OCI-LY3 (cell line): ENCODE results near the gene LYZL2.
A peak's percentile ranks its signal among the peaks of the same experiment; 100 is the strongest.

ENCODE experiments used
- H2AFZ ChIP-seq: fragments of 200-600, 300-600 bp; shearing (Covaris generic); 2 replicates; pipeline ENCODE4 v1.6.0; 2014; ENCODE audit warnings: antibody characterized with exemption, low read depth, low read length
- H3K27ac ChIP-seq: fragments of 200-600, 300-600 bp; sonication (generic); 2 replicates; pipeline ENCODE4 v1.5.1; 2014; ENCODE audit warnings: mild to moderate bottlenecking, low read length, moderate library complexity, mixed read lengths
- H3K27me3 ChIP-seq: fragments of 200-600, 300-600 bp; sonication (generic); 2 replicates; pipeline ENCODE4 v1.6.1; 2014; ENCODE audit warnings: low read depth, low read length, mixed read lengths
- H3K36me3 ChIP-seq: fragments of 200-600, 300-600 bp; sonication (generic); replicated peaks from 2 replicates; pipeline ENCODE3; 2014; ENCODE audit warnings: low read depth, low read length, mixed read lengths
- H3K4me1 ChIP-seq: fragments of 300-600, 200-600 bp; sonication (generic); 2 replicates; pipeline ENCODE4 v1.6.1; 2014; ENCODE audit warnings: low read length, mixed read lengths
- H3K4me2 ChIP-seq: fragments of 200-600, 300-600 bp; sonication (generic); 2 replicates; pipeline ENCODE4 v1.6.1; 2014; ENCODE audit warnings: low read length, mixed read lengths
- H3K4me3 ChIP-seq: fragments of 300-600, 200-600 bp; sonication (generic); 2 replicates; pipeline ENCODE4 v1.5.1; 2014; ENCODE audit warnings: antibody characterized with exemption, mild to moderate bottlenecking, low read length, moderate library complexity
- H3K79me2 ChIP-seq: fragments of 300-600, 200-600 bp; shearing (Covaris generic); 2 replicates; pipeline ENCODE4 v1.6.1; 2014; ENCODE audit warnings: mild to moderate bottlenecking, low read length, mixed read lengths
- H3K9ac ChIP-seq: fragments of 300-600, 200-600 bp; shearing (Covaris generic); 2 replicates; pipeline ENCODE4 v1.6.0; 2014; ENCODE audit warnings: mild to moderate bottlenecking, low read length, moderate library complexity
- H3K9me3 ChIP-seq: fragments of 200-600, 300-600 bp; shearing (Covaris generic); 2 replicates; pipeline ENCODE4 v1.6.1; 2014; ENCODE audit warnings: low read length, mixed read lengths; ENCODE audit not compliant: insufficient read depth
- H4K20me1 ChIP-seq: fragments of 200-600, 300-600 bp; sonication (generic); 2 replicates; pipeline ENCODE4 v1.6.1; 2016; ENCODE audit warnings: low read length, mixed read lengths; ENCODE audit not compliant: insufficient read depth
- EZH2phosphoT487 ChIP-seq: fragments of 200-600 bp; shearing (Covaris generic); IDR thresholded peaks from 2 replicates; pipeline ENCODE4 v1.6.1; 2018; ENCODE audit warnings: antibody characterized with exemption, mixed run types, low read depth
- TF ChIP-seq, protein P1 (sequence below): fragments of 200-600, 300-600 bp; sonication (generic); IDR thresholded peaks from 2 replicates; pipeline ENCODE4 v1.5.1; 2014; ENCODE audit warnings: antibody characterized with exemption, low read length, low read depth

The LYZL2 gene

DNA sequence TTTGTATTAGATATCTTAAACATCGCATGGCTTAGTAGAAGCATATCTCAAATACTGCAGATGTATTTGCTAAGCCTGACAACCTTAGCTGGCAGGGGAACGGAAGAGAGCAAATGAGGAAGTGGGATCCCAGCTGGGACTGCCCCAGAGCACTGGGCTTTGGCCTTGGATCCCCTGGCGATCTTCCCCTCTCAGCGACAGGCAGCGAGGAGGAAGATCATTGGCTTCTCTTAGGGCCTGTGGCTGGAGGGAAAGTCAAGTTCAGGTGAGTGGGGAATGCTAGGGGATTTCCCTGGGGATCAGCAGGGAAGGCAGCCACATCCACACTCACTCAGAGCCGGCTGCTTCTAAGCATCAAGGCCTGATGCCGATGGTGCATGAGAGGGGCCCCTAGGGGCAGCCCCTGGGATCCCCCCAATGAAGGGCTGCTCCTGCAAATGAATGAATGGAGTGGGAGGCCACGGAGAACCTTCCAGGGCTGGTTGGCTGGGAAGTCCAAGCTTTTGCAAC, 42.0 kb downstream of the LYZL2 start:
- Histone ChIP-seq H3K4me2 (peak overlapping the region; percentile 62), H3K9ac (peak overlapping the region; percentile 66; the same call in 1 of the 2 replicates), H2AFZ (no peak overlapping the region), H3K4me3 (peak overlapping the region; percentile 43), H3K79me2 (no peaks in the 10 kb centered on the region), H3K4me1 (peaks cover 63% of the 10 kb centered on the region), H4K20me1 (no peaks in the 10 kb centered on the region), H3K27me3 (no peaks in the 10 kb centered on the region), H3K9me3 (no peaks in the 10 kb centered on the region), H3K36me3 (no peaks in the 10 kb centered on the region), H3K27ac (peak overlapping the region; percentile 93)
- TF ChIP-seq, protein P1, sequence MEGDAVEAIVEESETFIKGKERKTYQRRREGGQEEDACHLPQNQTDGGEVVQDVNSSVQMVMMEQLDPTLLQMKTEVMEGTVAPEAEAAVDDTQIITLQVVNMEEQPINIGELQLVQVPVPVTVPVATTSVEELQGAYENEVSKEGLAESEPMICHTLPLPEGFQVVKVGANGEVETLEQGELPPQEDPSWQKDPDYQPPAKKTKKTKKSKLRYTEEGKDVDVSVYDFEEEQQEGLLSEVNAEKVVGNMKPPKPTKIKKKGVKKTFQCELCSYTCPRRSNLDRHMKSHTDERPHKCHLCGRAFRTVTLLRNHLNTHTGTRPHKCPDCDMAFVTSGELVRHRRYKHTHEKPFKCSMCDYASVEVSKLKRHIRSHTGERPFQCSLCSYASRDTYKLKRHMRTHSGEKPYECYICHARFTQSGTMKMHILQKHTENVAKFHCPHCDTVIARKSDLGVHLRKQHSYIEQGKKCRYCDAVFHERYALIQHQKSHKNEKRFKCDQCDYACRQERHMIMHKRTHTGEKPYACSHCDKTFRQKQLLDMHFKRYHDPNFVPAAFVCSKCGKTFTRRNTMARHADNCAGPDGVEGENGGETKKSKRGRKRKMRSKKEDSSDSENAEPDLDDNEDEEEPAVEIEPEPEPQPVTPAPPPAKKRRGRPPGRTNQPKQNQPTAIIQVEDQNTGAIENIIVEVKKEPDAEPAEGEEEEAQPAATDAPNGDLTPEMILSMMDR = peak; percentile 9; the same call in 1 of the 2 replicates
- TF ChIP-seq EZH2phosphoT487 = no peak

DNA sequence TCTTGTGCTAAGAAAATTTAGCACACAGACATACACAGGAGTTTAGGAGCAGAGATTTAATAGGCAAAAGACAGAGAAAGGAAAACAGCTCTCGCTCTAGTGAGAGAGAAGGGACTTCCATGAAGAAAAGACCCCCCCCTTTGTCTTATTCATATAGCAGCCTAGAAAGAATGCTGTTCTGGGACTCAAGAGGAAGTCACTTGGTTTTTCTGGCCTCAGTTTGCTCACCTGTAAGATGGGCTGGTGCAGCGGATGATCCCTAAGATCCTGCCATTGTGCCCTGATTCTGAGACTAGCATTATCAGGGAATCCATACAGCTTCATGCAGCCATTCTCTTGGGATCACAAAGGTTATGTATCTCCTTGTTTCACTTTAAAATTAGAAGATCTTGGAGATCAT, 42.7 kb downstream of the LYZL2 start:
- Histone ChIP-seq H3K36me3 (no peaks in the 10 kb centered on the region), H3K9ac (peak overlapping the region; percentile 66), H3K27ac (peak overlapping the region; percentile 93), H3K4me2 (peak overlapping the region; percentile 62), H3K79me2 (no peaks in the 10 kb centered on the region), H3K4me3 (peak overlapping the region; percentile 43), H3K27me3 (no peaks in the 10 kb centered on the region), H2AFZ (no peak overlapping the region), H3K9me3 (no peaks in the 10 kb centered on the region), H4K20me1 (no peaks in the 10 kb centered on the region), H3K4me1 (peaks cover 69% of the 10 kb centered on the region)
- TF ChIP-seq, protein P1 = no peak
- TF ChIP-seq EZH2phosphoT487 = no peak

DNA sequence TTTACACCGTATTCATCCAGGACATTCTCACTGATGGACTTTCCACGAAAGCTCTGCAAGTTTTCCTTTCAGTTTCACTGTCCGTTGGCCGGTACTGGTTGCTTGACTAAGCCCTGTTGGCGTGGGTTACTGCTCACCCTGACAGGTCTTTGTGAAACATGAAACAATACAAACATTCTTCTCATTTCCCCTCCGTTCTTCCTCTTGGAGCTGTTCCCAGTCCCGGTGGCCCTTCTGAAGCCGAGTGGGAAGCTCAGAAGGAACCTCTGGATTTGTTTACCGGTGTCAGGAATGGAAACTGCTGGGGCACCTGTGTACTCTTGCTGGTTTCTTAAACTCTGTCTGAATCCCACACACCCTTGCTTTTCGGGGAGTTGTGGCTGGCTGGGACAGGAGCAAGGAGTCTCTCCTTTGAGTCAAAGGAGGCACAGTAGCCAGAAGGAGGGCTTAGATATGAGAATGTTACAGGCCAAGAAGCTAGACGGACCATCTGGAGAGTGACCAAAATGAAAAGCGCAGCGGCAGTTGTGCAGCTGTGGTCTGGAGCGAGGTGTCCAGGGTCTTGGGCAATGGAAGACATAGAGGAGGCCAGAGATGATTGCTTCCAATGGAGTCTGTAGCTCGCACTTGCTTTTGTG, 45.7 kb downstream of the LYZL2 start:
- Histone ChIP-seq H4K20me1 (no peaks in the 10 kb centered on the region), H3K4me2 (peak overlapping the region; percentile 90), H3K4me1 (peaks cover 80% of the 10 kb centered on the region), H3K27me3 (no peaks in the 10 kb centered on the region), H3K36me3 (no peaks in the 10 kb centered on the region), H2AFZ (peak overlapping the region; percentile 31; the same call in 1 of the 2 replicates), H3K79me2 (no peaks in the 10 kb centered on the region), H3K27ac (peak overlapping the region; percentile 32; the same call in 1 of the 2 replicates), H3K4me3 (peak overlapping the region; percentile 68), H3K9ac (peak overlapping the region; percentile 46; the same call in 1 of the 2 replicates), H3K9me3 (no peaks in the 10 kb centered on the region)
- TF ChIP-seq EZH2phosphoT487 = no peak
- TF ChIP-seq, protein P1 = no peak

DNA sequence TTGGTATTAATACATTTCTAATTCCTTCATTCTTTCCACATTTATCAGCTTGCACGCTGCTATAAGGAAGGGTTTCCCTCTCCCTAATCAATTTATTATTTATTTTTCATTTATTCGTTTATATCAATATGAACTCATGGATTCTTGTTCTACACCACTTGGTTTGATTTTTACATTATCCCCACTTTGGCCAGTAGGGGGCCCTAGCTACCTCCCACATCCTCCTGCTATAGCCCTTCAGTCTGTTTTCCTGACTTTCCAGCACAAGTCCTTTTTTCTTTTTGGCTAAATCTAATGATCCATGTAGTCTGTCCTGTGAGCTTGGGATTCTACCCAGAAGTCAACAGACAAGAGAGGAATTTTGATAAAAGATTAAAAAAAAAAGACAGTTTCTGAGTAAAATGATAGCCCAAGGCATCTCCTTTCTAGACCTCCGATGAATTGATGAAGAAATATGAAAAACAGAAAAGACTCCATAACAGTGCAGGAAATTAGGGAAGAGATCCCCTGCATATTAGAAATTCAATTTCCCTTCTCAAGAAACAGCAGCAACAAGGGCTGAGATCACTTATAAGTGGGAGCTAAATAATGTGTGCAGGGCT, 47.7 kb downstream of the LYZL2 start:
- TF ChIP-seq EZH2phosphoT487 = no peak
- TF ChIP-seq, protein P1 = peak; percentile 64

More for the DNA sequence above, 47.7 kb downstream of the LYZL2 start:
- no peak overlapping the region for H3K4me3 ChIP-seq
- no peaks in the 10 kb centered on the region for H3K27me3 ChIP-seq
- H4K20me1 ChIP-seq = no peaks in the 10 kb centered on the region
- no peak overlapping the region for H3K27ac ChIP-seq
- no peak overlapping the region for H2AFZ ChIP-seq
- no peaks in the 10 kb centered on the region for H3K79me2 ChIP-seq
- no peaks in the 10 kb centered on the region for H3K36me3 ChIP-seq
- H3K9me3 ChIP-seq = no peaks in the 10 kb centered on the region
- H3K9ac ChIP-seq = no peak overlapping the region
- H3K4me2 ChIP-seq = no peak overlapping the region
- peaks cover 81% of the 10 kb centered on the region for H3K4me1 ChIP-seq
